ENCODE data around the gene TAPT1. TPM values are rescaled to one million over a fixed set of nuclear protein-coding genes. Genes with fewer than 3 reads are reported as not detected.

Gene TAPT1
- total and polyA plus RNA-seq, 2 of the 13 experiments (the other 11 are each of a cell fraction or from before 2014, with no cell fraction given), result 24.5 to 25.3 TPM

DNA sequence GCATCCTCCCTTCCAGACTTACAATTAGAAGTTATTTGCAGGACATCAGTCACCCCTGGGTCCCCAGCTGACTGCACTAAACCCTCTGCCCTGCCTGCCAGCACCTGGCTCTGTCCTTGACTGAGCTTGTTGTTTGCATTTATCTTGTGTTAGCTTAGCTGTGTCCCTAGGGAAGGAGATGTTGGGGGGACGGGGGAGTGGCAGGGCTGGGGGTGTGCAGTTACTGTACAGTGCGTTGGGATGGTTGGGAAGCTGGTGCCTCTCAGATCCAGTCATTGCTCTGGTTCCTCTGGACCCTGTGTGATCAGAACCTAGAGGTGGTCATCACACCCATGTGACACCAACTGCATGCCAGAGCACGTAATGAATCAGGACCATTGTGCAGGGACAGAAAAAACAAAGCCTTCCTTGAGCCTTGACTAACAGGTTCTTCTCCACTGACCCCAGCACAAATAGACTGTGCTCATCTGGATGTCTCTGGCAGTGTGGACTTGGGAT lies 109.7 kb downstream of the TAPT1 start (continued):
- TF ChIP-seq, protein P1, sequence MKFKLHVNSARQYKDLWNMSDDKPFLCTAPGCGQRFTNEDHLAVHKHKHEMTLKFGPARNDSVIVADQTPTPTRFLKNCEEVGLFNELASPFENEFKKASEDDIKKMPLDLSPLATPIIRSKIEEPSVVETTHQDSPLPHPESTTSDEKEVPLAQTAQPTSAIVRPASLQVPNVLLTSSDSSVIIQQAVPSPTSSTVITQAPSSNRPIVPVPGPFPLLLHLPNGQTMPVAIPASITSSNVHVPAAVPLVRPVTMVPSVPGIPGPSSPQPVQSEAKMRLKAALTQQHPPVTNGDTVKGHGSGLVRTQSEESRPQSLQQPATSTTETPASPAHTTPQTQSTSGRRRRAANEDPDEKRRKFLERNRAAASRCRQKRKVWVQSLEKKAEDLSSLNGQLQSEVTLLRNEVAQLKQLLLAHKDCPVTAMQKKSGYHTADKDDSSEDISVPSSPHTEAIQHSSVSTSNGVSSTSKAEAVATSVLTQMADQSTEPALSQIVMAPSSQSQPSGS (CRISPR knock-in tag; IDR thresholded peaks at IDR 0.05), result 0 out of 2 replicates have a peak, but pooled peaks have one; percentile 18
- TF ChIP-seq KMT2B (CRISPR knock-in tag; IDR thresholded peaks at IDR 0.05), result no peak
- no peak for TF ChIP-seq ZNF296 (CRISPR knock-in tag; conservative IDR thresholded peaks at IDR 0.05)
- TF ChIP-seq, protein P2, sequence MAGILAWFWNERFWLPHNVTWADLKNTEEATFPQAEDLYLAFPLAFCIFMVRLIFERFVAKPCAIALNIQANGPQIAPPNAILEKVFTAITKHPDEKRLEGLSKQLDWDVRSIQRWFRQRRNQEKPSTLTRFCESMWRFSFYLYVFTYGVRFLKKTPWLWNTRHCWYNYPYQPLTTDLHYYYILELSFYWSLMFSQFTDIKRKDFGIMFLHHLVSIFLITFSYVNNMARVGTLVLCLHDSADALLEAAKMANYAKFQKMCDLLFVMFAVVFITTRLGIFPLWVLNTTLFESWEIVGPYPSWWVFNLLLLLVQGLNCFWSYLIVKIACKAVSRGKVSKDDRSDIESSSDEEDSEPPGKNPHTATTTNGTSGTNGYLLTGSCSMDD (CRISPR knock-in tag; IDR thresholded peaks at IDR 0.05), result no peak
- no peak for TF ChIP-seq GZF1 (CRISPR knock-in tag; IDR thresholded peaks at IDR 0.05)
- no peak for TF ChIP-seq ZNF24 (IDR thresholded peaks at IDR 0.05)
- TF ChIP-seq, protein P3, sequence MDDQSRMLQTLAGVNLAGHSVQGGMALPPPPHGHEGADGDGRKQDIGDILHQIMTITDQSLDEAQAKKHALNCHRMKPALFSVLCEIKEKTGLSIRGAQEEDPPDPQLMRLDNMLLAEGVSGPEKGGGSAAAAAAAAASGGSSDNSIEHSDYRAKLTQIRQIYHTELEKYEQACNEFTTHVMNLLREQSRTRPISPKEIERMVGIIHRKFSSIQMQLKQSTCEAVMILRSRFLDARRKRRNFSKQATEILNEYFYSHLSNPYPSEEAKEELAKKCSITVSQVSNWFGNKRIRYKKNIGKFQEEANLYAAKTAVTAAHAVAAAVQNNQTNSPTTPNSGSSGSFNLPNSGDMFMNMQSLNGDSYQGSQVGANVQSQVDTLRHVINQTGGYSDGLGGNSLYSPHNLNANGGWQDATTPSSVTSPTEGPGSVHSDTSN (CRISPR knock-in tag; IDR thresholded peaks at IDR 0.05; ENCODE audit: borderline replicate concordance), result no peak
- no peak for TF ChIP-seq SMAD1 (CRISPR knock-in tag; IDR thresholded peaks at IDR 0.05; ENCODE audit: borderline replicate concordance, low read depth)
- TF ChIP-seq NFIC (IDR thresholded peaks at IDR 0.05; ENCODE audit: low read length), result no peak
- no peak for TF ChIP-seq DPF2 (CRISPR knock-in tag; IDR thresholded peaks at IDR 0.05; ENCODE audit: borderline replicate concordance, low read depth)
- TF ChIP-seq, protein P4, sequence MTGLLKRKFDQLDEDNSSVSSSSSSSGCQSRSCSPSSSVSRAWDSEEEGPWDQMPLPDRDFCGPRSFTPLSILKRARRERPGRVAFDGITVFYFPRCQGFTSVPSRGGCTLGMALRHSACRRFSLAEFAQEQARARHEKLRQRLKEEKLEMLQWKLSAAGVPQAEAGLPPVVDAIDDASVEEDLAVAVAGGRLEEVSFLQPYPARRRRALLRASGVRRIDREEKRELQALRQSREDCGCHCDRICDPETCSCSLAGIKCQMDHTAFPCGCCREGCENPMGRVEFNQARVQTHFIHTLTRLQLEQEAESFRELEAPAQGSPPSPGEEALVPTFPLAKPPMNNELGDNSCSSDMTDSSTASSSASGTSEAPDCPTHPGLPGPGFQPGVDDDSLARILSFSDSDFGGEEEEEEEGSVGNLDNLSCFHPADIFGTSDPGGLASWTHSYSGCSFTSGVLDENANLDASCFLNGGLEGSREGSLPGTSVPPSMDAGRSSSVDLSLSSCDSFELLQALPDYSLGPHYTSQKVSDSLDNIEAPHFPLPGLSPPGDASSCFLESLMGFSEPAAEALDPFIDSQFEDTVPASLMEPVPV (CRISPR knock-in tag; IDR thresholded peaks at IDR 0.05), result no peak
- no peak for TF ChIP-seq ZNF431 (CRISPR knock-in tag; IDR thresholded peaks at IDR 0.05; ENCODE audit: borderline replicate concordance, low read depth)
- TF ChIP-seq, protein P5, sequence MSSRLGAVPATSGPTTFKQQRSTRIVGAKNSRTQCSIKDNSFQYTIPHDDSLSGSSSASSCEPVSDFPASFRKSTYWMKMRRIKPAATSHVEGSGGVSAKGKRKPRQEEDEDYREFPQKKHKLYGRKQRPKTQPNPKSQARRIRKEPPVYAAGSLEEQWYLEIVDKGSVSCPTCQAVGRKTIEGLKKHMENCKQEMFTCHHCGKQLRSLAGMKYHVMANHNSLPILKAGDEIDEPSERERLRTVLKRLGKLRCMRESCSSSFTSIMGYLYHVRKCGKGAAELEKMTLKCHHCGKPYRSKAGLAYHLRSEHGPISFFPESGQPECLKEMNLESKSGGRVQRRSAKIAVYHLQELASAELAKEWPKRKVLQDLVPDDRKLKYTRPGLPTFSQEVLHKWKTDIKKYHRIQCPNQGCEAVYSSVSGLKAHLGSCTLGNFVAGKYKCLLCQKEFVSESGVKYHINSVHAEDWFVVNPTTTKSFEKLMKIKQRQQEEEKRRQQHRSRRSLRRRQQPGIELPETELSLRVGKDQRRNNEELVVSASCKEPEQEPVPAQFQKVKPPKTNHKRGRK (CRISPR knock-in tag; IDR thresholded peaks at IDR 0.05), result no peak
- no peak for TF ChIP-seq DNMT3B (CRISPR knock-in tag; conservative IDR thresholded peaks at IDR 0.05)
- TF ChIP-seq JUN (CRISPR knock-in tag; IDR thresholded peaks at IDR 0.05), result no peak
- TF ChIP-seq, protein P6, sequence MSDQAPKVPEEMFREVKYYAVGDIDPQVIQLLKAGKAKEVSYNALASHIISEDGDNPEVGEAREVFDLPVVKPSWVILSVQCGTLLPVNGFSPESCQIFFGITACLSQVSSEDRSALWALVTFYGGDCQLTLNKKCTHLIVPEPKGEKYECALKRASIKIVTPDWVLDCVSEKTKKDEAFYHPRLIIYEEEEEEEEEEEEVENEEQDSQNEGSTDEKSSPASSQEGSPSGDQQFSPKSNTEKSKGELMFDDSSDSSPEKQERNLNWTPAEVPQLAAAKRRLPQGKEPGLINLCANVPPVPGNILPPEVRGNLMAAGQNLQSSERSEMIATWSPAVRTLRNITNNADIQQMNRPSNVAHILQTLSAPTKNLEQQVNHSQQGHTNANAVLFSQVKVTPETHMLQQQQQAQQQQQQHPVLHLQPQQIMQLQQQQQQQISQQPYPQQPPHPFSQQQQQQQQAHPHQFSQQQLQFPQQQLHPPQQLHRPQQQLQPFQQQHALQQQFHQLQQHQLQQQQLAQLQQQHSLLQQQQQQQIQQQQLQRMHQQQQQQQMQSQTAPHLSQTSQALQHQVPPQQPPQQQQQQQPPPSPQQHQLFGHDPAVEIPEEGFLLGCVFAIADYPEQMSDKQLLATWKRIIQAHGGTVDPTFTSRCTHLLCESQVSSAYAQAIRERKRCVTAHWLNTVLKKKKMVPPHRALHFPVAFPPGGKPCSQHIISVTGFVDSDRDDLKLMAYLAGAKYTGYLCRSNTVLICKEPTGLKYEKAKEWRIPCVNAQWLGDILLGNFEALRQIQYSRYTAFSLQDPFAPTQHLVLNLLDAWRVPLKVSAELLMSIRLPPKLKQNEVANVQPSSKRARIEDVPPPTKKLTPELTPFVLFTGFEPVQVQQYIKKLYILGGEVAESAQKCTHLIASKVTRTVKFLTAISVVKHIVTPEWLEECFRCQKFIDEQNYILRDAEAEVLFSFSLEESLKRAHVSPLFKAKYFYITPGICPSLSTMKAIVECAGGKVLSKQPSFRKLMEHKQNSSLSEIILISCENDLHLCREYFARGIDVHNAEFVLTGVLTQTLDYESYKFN (CRISPR knock-in tag; conservative IDR thresholded peaks at IDR 0.05), result peak; percentile 58
- TF ChIP-seq ZNF383 (CRISPR knock-in tag; IDR thresholded peaks at IDR 0.05; ENCODE audit: borderline replicate concordance), result no peak
- TF ChIP-seq ZNF17 (CRISPR knock-in tag; IDR thresholded peaks at IDR 0.05), result no peak
- TF ChIP-seq ATM (IDR thresholded peaks at IDR 0.05; ENCODE audit: borderline replicate concordance), result no peak
- TF ChIP-seq RARG (CRISPR knock-in tag; IDR thresholded peaks at IDR 0.05; ENCODE audit: low read depth), result no peak

All from HepG2 (cell line).